Keratinocyte (primary cell): ENCODE data around the gene MYBPH. TPM values are rescaled to one million over a fixed set of nuclear protein-coding genes. Genes with fewer than 3 reads are reported as not detected.

Experiments
- DNase-seq: peaks from one replicate; pipeline ENCODE4 v3.0.0-alpha.2; 2011; ENCODE audit warnings: low read depth, missing footprints, low spot score
- FAIRE-seq: peaks from 2 replicates; lab custom pipeline; 2011; peaks lifted over from hg19 to GRCh38; lab: Jason Lieb, UNC
- H2AFZ ChIP-seq: 2 replicates; pipeline ENCODE4 v1.6.0; 2012; ENCODE audit warnings: low read length, control low read depth, inconsistent platforms; ENCODE audit not compliant: control insufficient read depth
- H3K27ac ChIP-seq: 2 replicates; pipeline ENCODE4 v1.5.1; 2011; ENCODE audit warnings: low read length; ENCODE audit not compliant: control insufficient read depth, insufficient read depth
- H3K27me3 ChIP-seq: 3 replicates; pipeline ENCODE4 v1.6.0; 2011; ENCODE audit warnings: low read length; ENCODE audit not compliant: control insufficient read depth, insufficient read depth; ENCODE audit errors: extremely low read depth
- H3K36me3 ChIP-seq, 2 experiments: 2 replicates in 1 of 2; 3 replicates in 1 of 2; pipeline ENCODE4 v1.5.1; 2011; ENCODE audit warnings: low read length in 2 of 2, mild to moderate bottlenecking in 1 of 2; ENCODE audit not compliant: control insufficient read depth in 2 of 2, insufficient read depth in 2 of 2; ENCODE audit errors: extremely low read depth in 1 of 2
- H3K4me1 ChIP-seq: 3 replicates; pipeline ENCODE4 v1.5.1; 2011; ENCODE audit warnings: low read length; ENCODE audit not compliant: control insufficient read depth, insufficient read depth; ENCODE audit errors: extremely low read depth
- H3K4me2 ChIP-seq: 3 replicates; pipeline ENCODE4 v1.6.0; 2011; ENCODE audit warnings: low read depth, low read length; ENCODE audit not compliant: control insufficient read depth, insufficient read depth; ENCODE audit errors: extremely low read depth
- H3K4me3 ChIP-seq, 3 experiments: fragments of 200-600 bp in 1 of 3; sonication (generic) in 1 of 3; 2 replicates in 2 of 3; 3 replicates in 1 of 3; pipeline ENCODE4 v1.5.1; 2011 to 2016; ENCODE audit warnings: low read length in 3 of 3, mild to moderate bottlenecking in 3 of 3, control low read depth in 2 of 3, inconsistent platforms in 1 of 3, low read depth in 1 of 3, mixed read lengths in 1 of 3, mixed run types in 1 of 3, moderate library complexity in 1 of 3; ENCODE audit not compliant: control insufficient read depth in 2 of 3, insufficient read depth in 2 of 3; ENCODE audit errors: extremely low read depth in 1 of 3
- H3K79me2 ChIP-seq: 2 replicates; pipeline ENCODE4 v1.6.0; 2012; ENCODE audit warnings: low read length; ENCODE audit not compliant: control insufficient read depth, insufficient read depth
- H3K9ac ChIP-seq: 3 replicates; pipeline ENCODE4 v1.6.0; 2011; ENCODE audit warnings: low read length; ENCODE audit not compliant: control insufficient read depth, insufficient read depth; ENCODE audit errors: extremely low read depth
- H3K9me1 ChIP-seq: 3 replicates; pipeline ENCODE4 v1.6.0; 2011; ENCODE audit warnings: low read length; ENCODE audit not compliant: control insufficient read depth, insufficient read depth; ENCODE audit errors: extremely low read depth
- H3K9me3 ChIP-seq: 2 replicates; pipeline ENCODE4 v1.5.1; 2012; ENCODE audit warnings: low read depth, low read length; ENCODE audit not compliant: control insufficient read depth
- H4K20me1 ChIP-seq: 3 replicates; pipeline ENCODE4 v1.6.0; 2011; ENCODE audit warnings: low read length; ENCODE audit not compliant: control insufficient read depth, insufficient read depth; ENCODE audit errors: extremely low read depth
- CTCF ChIP-seq, 3 experiments: IDR thresholded peaks in 1 of 3; conservative IDR thresholded peaks in 1 of 3; optimal IDR thresholded peaks in 1 of 3; 2 replicates in 2 of 3; 3 replicates in 1 of 3; pipeline versions ENCODE3 to v1.5.1; 2011; ENCODE audit warnings: low read length in 3 of 3, mild to moderate bottlenecking in 3 of 3, moderate library complexity in 2 of 3, control low read depth in 1 of 3, inconsistent platforms in 1 of 3; ENCODE audit not compliant: insufficient read depth in 2 of 3; ENCODE audit errors: extremely low read depth in 1 of 3
- EZH2 ChIP-seq: IDR thresholded peaks from one replicate; pipeline ENCODE4 v1.6.1; 2012; ENCODE audit warnings: inconsistent platforms, mild to moderate bottlenecking, low read length, moderate library complexity
- dilution Hi-C: fragments of 300-500 bp; cut with MboI; formaldehyde crosslinking; loops from one replicate; pipeline ENCODE4 v1.7.0; 2020; ENCODE audit warnings: low sequenced_read_pairs; ENCODE audit not compliant: extremely low pct_ligation_motif_present
- polyA plus RNA-seq, 5 experiments: library from polyadenylated mRNA; depleted of rRNA in 3 of 5; stranded (reverse) in 3 of 5; stranded (forward) in 1 of 5; unstranded in 1 of 5; fragments of >200 nt; gene quantifications; 1 replicate in 1 of 5; 2 replicates in 3 of 5; 3 replicates in 1 of 5; pipeline versions ENCODE4 v1.2.1 to v1.2.3, GENCODE V29; 2011 to 2012; ENCODE audit warnings: missing spikeins in 2 of 5, low read depth in 1 of 5, low replicate concordance in 1 of 5

The MYBPH gene
- polyA plus RNA-seq, 1 donor (not counting 4 experiments of a cell fraction or from before 2014, with no cell fraction given), result not detected

GRCh38 chr1:203173566-203173965 is 2.1 kb downstream of the MYBPH start:
- no peaks in the 10 kb centered on the region for H3K36me3 ChIP-seq
- no peak for DNase-seq
- no peak overlapping the region for H3K4me3 ChIP-seq
- no peak overlapping the region for H3K4me2 ChIP-seq
- no peaks in the 10 kb centered on the region for H3K9me1 ChIP-seq
- no peaks in the 10 kb centered on the region for H4K20me1 ChIP-seq
- H3K79me2 ChIP-seq, result no peaks in the 10 kb centered on the region
- H3K4me1 ChIP-seq, result no peaks in the 10 kb centered on the region
- TF ChIP-seq EZH2, result no peak
- TF ChIP-seq CTCF (optimal IDR thresholded peaks at IDR 0.05 in 1 of 3, IDR thresholded peaks at IDR 0.05 in 1 of 3, conservative IDR thresholded peaks at IDR 0.05 in 1 of 3; ENCODE audit: extremely low read depth in 1 of 3, insufficient read depth in 2 of 3, low read length in 3 of 3), result no peak
- H3K27me3 ChIP-seq, result peaks cover 4% of the 10 kb centered on the region
- FAIRE-seq, result no peak
- H3K9ac ChIP-seq, result no peak overlapping the region
- no peak overlapping the region for H3K27ac ChIP-seq
- no peaks in the 10 kb centered on the region for H3K9me3 ChIP-seq
- no peak overlapping the region for H2AFZ ChIP-seq
- dilution Hi-C loops, result no loop called here

- Histone ChIP-seq H3K4me2 (no peak overlapping the region), H3K4me3 (no peak overlapping the region), H3K36me3 (no peaks in the 10 kb centered on the region), H2AFZ (no peak overlapping the region), H3K79me2 (no peaks in the 10 kb centered on the region), H3K4me1 (no peaks in the 10 kb centered on the region), H3K27ac (no peak overlapping the region), H3K9me1 (no peaks in the 10 kb centered on the region), H3K9ac (no peak overlapping the region), H4K20me1 (no peaks in the 10 kb centered on the region), H3K27me3 (peaks cover 4% of the 10 kb centered on the region), H3K9me3 (no peaks in the 10 kb centered on the region)
- TF ChIP-seq EZH2, result no peak
- no peak for TF ChIP-seq CTCF (optimal IDR thresholded peaks at IDR 0.05 in 1 of 3, IDR thresholded peaks at IDR 0.05 in 1 of 3, conservative IDR thresholded peaks at IDR 0.05 in 1 of 3; ENCODE audit: extremely low read depth in 1 of 3, insufficient read depth in 2 of 3, low read length in 3 of 3)
- FAIRE-seq (no peak), DNase-seq (no peak)
- dilution Hi-C loops, result no loop called here
Measured at GRCh38 chr1:203173011-203173555, 2.5 kb downstream of the MYBPH start.
